ENCODE results near the gene SYCE1L.
A peak's percentile ranks its signal among the peaks of the same experiment; 100 is the strongest.

Gene SYCE1L

DNA sequence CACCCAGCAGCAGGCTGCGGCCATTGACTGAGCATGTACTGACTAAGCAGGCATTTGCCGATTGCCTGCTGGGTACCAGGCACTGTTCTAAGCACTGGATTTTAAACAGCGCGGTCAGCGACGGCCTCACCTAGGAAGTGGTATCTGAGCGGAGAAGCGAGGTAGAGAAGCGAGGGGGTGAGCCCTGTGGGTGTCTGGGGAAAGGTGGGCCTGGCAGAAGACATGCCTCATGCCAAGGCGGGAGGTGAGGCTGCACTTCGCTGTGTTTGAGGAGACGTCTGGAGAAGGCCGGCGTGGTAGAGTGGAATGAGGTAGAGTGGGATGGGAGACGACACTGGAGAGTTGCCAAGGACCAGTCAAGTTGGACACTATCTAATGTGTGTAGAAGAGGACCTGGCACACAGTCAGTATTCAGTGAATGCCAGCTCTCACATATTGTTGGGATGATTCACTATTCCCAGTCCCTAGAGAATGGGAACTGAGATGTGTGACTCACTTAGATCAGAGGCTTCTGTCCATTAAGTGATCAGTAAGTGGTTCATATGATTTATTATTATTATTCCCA lies 14.4 kb downstream of the SYCE1L start:
- FAIRE-seq (no peak), DNase-seq (ENCODE audit: insufficient read length, low spot score) (no peak)
- TF ChIP-seq POU2F2 (IDR thresholded peaks at IDR 0.05; ENCODE audit: low read depth, low read length): no peak

DNA sequence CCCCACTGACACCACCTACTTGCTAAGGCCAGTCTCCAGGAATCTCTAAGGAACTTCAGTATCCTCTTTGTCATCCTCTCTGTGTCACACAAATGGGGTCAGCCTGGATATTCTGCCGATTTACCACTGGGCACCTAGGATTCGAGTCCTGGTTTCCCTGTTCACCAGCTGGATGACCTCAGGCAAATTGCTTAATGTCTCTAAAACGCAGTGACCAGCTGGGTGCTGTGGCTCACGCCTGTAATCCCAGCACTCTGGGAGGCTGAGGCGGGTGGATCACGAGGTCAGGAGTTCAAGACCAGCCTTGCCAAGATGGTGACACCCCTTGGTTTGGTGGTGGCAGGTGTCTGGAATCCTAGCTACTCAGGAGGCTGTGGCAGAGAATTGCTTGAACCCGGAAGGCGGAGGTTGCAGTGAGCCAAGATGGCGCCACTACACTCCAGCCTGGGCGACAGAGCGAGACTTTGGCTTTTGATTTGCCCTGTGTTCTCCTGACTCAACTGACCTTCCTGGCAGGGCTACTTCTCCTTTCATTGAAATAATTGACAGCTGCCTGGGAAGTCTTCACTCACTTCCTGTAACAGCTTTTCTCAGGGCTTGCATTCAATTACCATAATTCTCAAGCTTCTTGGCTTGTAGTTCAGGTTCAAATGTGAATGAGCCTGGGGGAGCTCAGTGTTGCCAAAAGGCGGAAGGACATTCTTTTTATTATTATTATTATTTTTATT lies 15.4 kb downstream of the SYCE1L start:
- FAIRE-seq: no peak
- no peak for TF ChIP-seq PAX5 (IDR thresholded peaks at IDR 0.05; ENCODE audit: insufficient read depth, low read length, severe bottlenecking)
- TF ChIP-seq POLR2AphosphoS5 (IDR thresholded peaks at IDR 0.05; ENCODE audit: low read depth, low read length): no peak
- DNase-seq (ENCODE audit: insufficient read length, low spot score): no peak

DNA sequence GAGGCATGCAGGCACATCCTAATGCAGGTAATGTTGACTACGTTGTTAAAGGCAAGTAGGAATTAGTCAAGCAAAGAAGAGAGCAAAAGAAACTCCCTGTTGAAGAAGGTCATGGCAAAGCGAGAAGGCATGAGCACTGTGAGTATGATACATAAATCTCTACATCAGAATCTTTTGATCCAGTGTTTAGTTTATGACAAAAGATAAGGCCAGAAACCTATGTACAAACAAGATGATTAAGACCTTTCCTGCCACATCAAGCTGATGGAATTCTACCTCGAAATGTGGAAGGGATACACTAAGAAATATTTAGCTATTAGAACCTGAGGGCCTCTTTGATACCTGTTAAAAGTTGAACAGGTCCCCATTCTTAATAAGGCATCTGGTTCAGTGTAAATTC lies 20.2 kb downstream of the SYCE1L start:
- TF ChIP-seq SPI1 (IDR thresholded peaks at IDR 0.05; ENCODE audit: low read depth, low read length) (no peak), PAX5 (IDR thresholded peaks at IDR 0.05; ENCODE audit: insufficient read depth, low read length, severe bottlenecking) (no peak), POLR2AphosphoS5 (IDR thresholded peaks at IDR 0.05; ENCODE audit: low read depth, low read length) (no peak), POU2F2 (IDR thresholded peaks at IDR 0.05; ENCODE audit: low read depth, low read length) (no peak), POLR2A (IDR thresholded peaks at IDR 0.05; ENCODE audit: low read depth, low read length) (no peak), TAF1 (IDR thresholded peaks at IDR 0.05; ENCODE audit: low read depth, low read length) (no peak)
- FAIRE-seq (no peak), DNase-seq (ENCODE audit: insufficient read length, low spot score) (no peak)

DNA sequence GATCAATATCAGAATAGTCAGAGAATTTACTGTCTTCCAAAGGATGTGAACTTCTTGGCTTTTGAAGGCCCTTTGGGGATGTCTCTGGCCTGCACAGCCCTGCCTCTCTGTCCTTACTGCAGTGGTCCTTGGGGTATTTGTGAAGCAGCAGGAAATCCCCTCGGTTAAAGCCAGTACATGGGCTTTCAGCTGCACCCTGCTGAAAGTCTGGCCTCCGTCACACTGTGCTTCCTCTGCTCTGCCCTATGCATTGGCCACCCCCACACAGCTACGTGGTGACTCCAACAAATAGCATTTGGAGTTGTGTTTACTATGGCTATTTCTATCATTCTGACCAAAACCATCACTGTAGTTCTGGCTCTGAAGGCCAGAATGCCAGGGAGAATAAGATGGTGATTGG lies 21.2 kb downstream of the SYCE1L start:
- TF ChIP-seq POU2F2 (IDR thresholded peaks at IDR 0.05; ENCODE audit: low read depth, low read length) (no peak), TAF1 (IDR thresholded peaks at IDR 0.05; ENCODE audit: low read depth, low read length) (no peak), POLR2AphosphoS5 (IDR thresholded peaks at IDR 0.05; ENCODE audit: low read depth, low read length) (no peak), SPI1 (IDR thresholded peaks at IDR 0.05; ENCODE audit: low read depth, low read length) (no peak), POLR2A (IDR thresholded peaks at IDR 0.05; ENCODE audit: low read depth, low read length) (no peak), PAX5 (IDR thresholded peaks at IDR 0.05; ENCODE audit: insufficient read depth, low read length, severe bottlenecking) (no peak)
- DNase-seq (ENCODE audit: insufficient read length, low spot score): no peak
- peak; percentile 80 for FAIRE-seq

DNA sequence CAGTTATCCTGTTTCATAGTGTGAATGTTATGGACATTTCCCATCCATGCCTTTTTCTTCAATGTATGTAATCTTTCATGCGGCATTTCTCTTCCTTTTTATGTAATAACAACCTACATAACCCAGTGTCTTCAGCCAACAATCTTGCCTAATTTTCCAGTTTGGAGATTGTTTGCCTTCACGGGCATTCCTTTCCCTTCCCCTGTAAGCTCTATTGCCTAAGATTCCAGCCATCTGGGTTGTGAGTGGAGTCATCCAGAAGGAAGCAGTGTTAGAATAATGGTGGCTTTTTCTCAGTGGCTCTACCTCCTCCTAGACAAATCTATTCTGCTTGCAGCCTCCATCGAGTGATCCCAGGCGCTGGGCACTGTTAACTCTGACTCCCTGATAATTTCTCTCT lies 22.3 kb downstream of the SYCE1L start:
- TF ChIP-seq POU2F2 (IDR thresholded peaks at IDR 0.05; ENCODE audit: low read depth, low read length) (no peak), POLR2AphosphoS5 (IDR thresholded peaks at IDR 0.05; ENCODE audit: low read depth, low read length) (no peak), POLR2A (IDR thresholded peaks at IDR 0.05; ENCODE audit: low read depth, low read length) (no peak), PAX5 (IDR thresholded peaks at IDR 0.05; ENCODE audit: insufficient read depth, low read length, severe bottlenecking) (no peak), TAF1 (IDR thresholded peaks at IDR 0.05; ENCODE audit: low read depth, low read length) (no peak)
- DNase-seq (ENCODE audit: insufficient read length, low spot score): no peak
- no peak for FAIRE-seq

DNA sequence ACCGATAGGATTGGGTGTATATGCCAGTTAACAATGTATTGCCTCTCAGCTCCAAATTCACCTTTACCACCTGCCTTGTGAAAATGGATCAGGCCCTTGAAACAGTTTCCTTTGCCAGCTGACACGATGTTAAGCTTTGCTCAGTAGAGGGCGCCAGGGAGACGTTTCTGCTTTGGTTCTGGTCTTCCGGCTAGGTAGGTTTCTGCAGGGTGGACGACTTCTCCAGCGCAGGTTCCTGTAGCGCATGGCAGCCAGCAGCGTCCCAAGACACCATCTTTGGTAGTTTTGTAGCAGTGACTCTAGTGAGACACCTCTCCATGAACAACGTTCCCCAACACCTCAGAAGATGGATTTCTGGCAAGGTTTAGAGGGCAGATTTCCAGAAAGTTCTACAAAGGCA lies 24.0 kb downstream of the SYCE1L start:
- DNase-seq (ENCODE audit: insufficient read length, low spot score) (no peak), FAIRE-seq (peak; percentile 54)
- TF ChIP-seq POLR2A (IDR thresholded peaks at IDR 0.05; ENCODE audit: low read depth, low read length): no peak
- TF ChIP-seq PAX5 (IDR thresholded peaks at IDR 0.05; ENCODE audit: insufficient read depth, low read length, severe bottlenecking): no peak
- TF ChIP-seq POLR2AphosphoS5 (IDR thresholded peaks at IDR 0.05; ENCODE audit: low read depth, low read length): no peak
- no peak for TF ChIP-seq POU2F2 (IDR thresholded peaks at IDR 0.05; ENCODE audit: low read depth, low read length)
- TF ChIP-seq TAF1 (IDR thresholded peaks at IDR 0.05; ENCODE audit: low read depth, low read length): no peak
- TF ChIP-seq SPI1 (IDR thresholded peaks at IDR 0.05; ENCODE audit: low read depth, low read length): no peak

DNA sequence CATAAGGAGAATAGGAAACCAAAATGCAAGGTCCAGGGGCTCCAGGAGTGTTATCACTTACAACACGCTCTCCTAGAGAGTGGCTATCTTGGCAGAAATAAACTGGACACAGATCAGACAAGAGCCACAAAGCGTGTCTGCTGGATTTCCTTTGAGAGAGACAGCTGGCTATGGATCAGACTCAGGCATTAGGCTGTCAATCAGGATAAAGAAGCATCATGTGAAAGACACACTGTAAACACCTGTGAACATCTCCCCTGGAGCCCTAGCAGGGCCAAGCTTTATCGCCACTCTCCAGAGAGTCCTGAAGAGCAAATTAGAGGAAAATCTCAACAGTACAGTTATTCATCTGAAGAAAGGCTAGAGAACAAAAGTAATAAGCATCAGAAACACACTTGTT lies 26.0 kb downstream of the SYCE1L start:
- DNase-seq (ENCODE audit: insufficient read length, low spot score): no peak
- TF ChIP-seq POLR2A (IDR thresholded peaks at IDR 0.05; ENCODE audit: low read depth, low read length) (no peak), POU2F2 (IDR thresholded peaks at IDR 0.05; ENCODE audit: low read depth, low read length) (no peak), POLR2AphosphoS5 (IDR thresholded peaks at IDR 0.05; ENCODE audit: low read depth, low read length) (no peak), SPI1 (IDR thresholded peaks at IDR 0.05; ENCODE audit: low read depth, low read length) (no peak), TAF1 (IDR thresholded peaks at IDR 0.05; ENCODE audit: low read depth, low read length) (no peak), PAX5 (IDR thresholded peaks at IDR 0.05; ENCODE audit: insufficient read depth, low read length, severe bottlenecking) (no peak)
- FAIRE-seq: no peak

DNA sequence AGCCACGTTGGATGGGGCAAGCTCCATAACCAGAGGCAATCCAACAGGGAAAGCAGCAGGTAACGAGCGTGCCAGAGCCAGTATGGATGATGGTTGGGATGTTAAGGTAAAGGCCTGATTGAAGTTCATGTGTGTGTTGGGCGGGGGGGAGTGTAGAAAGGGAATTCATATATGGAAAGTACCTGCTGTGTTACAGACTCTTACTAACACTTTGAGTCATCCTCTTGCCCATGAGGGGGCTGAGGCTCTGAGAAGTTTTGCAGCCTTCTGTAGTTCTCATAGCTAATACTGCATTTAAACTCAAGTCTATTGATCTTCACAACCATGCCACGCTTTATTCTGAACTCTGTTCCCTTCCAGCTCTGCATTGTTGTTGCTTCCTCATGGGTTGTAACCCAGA lies 28.5 kb downstream of the SYCE1L start:
- FAIRE-seq: no peak
- DNase-seq (ENCODE audit: insufficient read length, low spot score): no peak
- TF ChIP-seq PAX5 (IDR thresholded peaks at IDR 0.05; ENCODE audit: insufficient read depth, low read length, severe bottlenecking) (no peak), POU2F2 (IDR thresholded peaks at IDR 0.05; ENCODE audit: low read depth, low read length) (no peak; the same call in 1 of the 2 replicates), POLR2AphosphoS5 (IDR thresholded peaks at IDR 0.05; ENCODE audit: low read depth, low read length) (no peak), SPI1 (IDR thresholded peaks at IDR 0.05; ENCODE audit: low read depth, low read length) (no peak), TAF1 (IDR thresholded peaks at IDR 0.05; ENCODE audit: low read depth, low read length) (no peak)

DNA sequence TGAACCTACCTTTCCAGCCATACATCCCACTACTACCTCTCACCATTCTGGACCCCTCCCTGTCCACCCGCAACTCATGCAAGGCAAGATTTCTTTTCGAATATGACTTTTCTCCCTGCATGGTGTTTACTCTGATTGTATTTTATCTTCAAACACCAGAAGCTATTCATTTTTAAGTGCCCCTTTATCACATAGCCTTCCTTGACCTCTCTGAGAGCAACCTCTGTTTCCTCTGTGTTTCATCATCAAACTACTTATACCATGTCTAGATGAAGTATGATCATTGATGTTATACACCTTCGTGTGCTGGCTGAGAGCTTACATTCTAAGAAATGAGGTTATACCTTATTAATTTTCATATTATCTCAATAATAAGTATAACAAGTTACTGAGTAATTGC lies 31.8 kb downstream of the SYCE1L start:
- TF ChIP-seq TAF1 (IDR thresholded peaks at IDR 0.05; ENCODE audit: low read depth, low read length) (no peak), POLR2A (IDR thresholded peaks at IDR 0.05; ENCODE audit: low read depth, low read length) (no peak), POU2F2 (IDR thresholded peaks at IDR 0.05; ENCODE audit: low read depth, low read length) (no peak), SPI1 (IDR thresholded peaks at IDR 0.05; ENCODE audit: low read depth, low read length) (no peak), POLR2AphosphoS5 (IDR thresholded peaks at IDR 0.05; ENCODE audit: low read depth, low read length) (no peak), PAX5 (IDR thresholded peaks at IDR 0.05; ENCODE audit: insufficient read depth, low read length, severe bottlenecking) (no peak)
- no peak for FAIRE-seq

DNA sequence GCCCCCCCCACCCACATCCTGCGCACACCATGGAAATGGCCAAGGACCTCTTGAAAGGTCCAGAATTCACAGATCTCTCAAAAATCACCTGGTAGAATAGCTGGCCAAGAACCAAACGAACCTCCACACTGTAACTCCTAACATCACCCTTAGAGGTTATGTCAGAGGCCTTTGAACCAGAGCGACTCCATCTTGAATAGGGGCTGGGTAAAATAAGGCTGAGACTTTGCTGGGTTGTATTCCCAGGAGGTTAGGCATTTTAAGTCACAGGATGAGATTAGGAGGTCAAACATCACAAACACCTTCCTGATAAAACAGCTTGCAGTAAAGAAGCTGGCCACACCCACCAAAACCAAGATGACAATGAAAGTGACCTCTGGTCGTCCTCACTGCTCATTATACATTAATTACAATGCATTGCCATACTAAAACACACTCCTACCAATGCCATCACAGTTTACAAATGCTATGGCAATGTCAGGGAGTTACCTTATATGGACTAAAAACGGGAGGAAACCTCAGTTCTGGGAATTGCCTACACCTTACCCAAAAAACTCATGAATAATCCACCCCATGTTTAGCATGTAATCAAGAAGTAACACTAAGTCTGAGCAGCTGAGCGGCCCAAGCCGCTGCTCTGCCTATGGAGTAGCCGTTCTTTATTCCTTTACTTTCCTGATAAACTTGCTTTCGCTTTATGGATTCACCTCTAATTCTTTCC lies 34.8 kb downstream of the SYCE1L start:
- TF ChIP-seq POLR2AphosphoS5 (IDR thresholded peaks at IDR 0.05; ENCODE audit: low read depth, low read length): no peak
- no peak for TF ChIP-seq TAF1 (IDR thresholded peaks at IDR 0.05; ENCODE audit: low read depth, low read length)
- TF ChIP-seq PAX5 (IDR thresholded peaks at IDR 0.05; ENCODE audit: insufficient read depth, low read length, severe bottlenecking): no peak
- no peak for TF ChIP-seq POLR2A (IDR thresholded peaks at IDR 0.05; ENCODE audit: low read depth, low read length)
- TF ChIP-seq SPI1 (IDR thresholded peaks at IDR 0.05; ENCODE audit: low read depth, low read length): no peak
- no peak for TF ChIP-seq POU2F2 (IDR thresholded peaks at IDR 0.05; ENCODE audit: low read depth, low read length)
- DNase-seq (ENCODE audit: insufficient read length, low spot score) (no peak), FAIRE-seq (no peak)

More for the DNA sequence above, 31.8 kb downstream of the SYCE1L start:
- DNase-seq (ENCODE audit: insufficient read length, low spot score): no peak
